A549 (cell line): Measurements from ENCODE around the gene FOXP1.

ENCODE experiments used
- CEBPB ChIP-seq, 2 experiments: fragments of >200 bp in 1 of 2; sonication (Bioruptor Twin) in 1 of 2; formaldehyde crosslinking in 1 of 2; IDR thresholded peaks; 2 replicates each; pipeline ENCODE4 v1.6.1; 2012 to 2016
- CHD2 ChIP-seq: fragments of 150-350 bp; IDR thresholded peaks from 2 replicates; pipeline ENCODE4 v1.6.1; 2014; ENCODE audit warnings: low read length; ENCODE audit not compliant: partially characterized antibody
- EP300 ChIP-seq, 2 experiments: fragments of >200 bp; sonication (Bioruptor Twin); formaldehyde crosslinking; IDR thresholded peaks; 2 replicates in 1 of 2; 3 replicates in 1 of 2; pipeline ENCODE4 v1.6.1; 2016 to 2017
- ESRRA ChIP-seq: fragments of 150-350 bp; IDR thresholded peaks from 2 replicates; pipeline ENCODE4 v1.6.1; 2014; ENCODE audit warnings: mild to moderate bottlenecking, low read length, borderline replicate concordance
- KDM5A ChIP-seq: fragments of 200-600 bp; sonication (generic); IDR thresholded peaks from 2 replicates; pipeline ENCODE4 v1.6.1; 2016; ENCODE audit warnings: antibody characterized with exemption, mild to moderate bottlenecking
- POLR2A ChIP-seq: IDR thresholded peaks from 2 replicates; pipeline ENCODE4 v1.6.1; 2012; ENCODE audit warnings: mild to moderate bottlenecking, low read length
- RAD21 ChIP-seq, 2 experiments: fragments of >200 bp in 1 of 2; sonication (Bioruptor Twin) in 1 of 2; formaldehyde crosslinking in 1 of 2; IDR thresholded peaks in 1 of 2; conservative IDR thresholded peaks in 1 of 2; 2 replicates in 1 of 2; 3 replicates in 1 of 2; pipeline ENCODE4 v1.6.1; 2012 to 2018; ENCODE audit warnings: inconsistent platforms in 1 of 2
- RCOR1 ChIP-seq: fragments of 150-350 bp; IDR thresholded peaks from 2 replicates; pipeline ENCODE4 v1.6.1; 2014; ENCODE audit warnings: antibody characterized with exemption, low read length, low read depth
- RNF2 ChIP-seq: fragments of 200-600 bp; sonication (generic); IDR thresholded peaks from 2 replicates; pipeline ENCODE4 v1.6.1; 2016; ENCODE audit warnings: low read depth, mild to moderate bottlenecking, antibody characterized with exemption, moderate library complexity, borderline replicate concordance
- ZNF302 ChIP-seq: fragments of 250-450 bp; sonication (Bioruptor Pico); IDR thresholded peaks from 2 replicates; pipeline ENCODE4 v1.9.0; 2021; ENCODE audit warnings: inconsistent platforms, mild to moderate bottlenecking, moderate library complexity
- TF ChIP-seq, protein P1 (sequence below): fragments of >200 bp; sonication (Bioruptor Twin); formaldehyde crosslinking; IDR thresholded peaks from 3 replicates; pipeline ENCODE4 v1.5.1; 2016
- TF ChIP-seq, protein P2 (sequence below): fragments of 450-650 bp; IDR thresholded peaks from 2 replicates; pipeline ENCODE4 v1.6.1; 2014; ENCODE audit warnings: antibody characterized with exemption
- TF ChIP-seq, protein P3 (sequence below): fragments of >200 bp; sonication (Bioruptor Twin); formaldehyde crosslinking; IDR thresholded peaks from 3 replicates; pipeline ENCODE4 v1.6.1; 2016
- TF ChIP-seq, protein P4 (sequence below): IDR thresholded peaks from 2 replicates; pipeline ENCODE4 v1.6.1; 2012

DNA sequence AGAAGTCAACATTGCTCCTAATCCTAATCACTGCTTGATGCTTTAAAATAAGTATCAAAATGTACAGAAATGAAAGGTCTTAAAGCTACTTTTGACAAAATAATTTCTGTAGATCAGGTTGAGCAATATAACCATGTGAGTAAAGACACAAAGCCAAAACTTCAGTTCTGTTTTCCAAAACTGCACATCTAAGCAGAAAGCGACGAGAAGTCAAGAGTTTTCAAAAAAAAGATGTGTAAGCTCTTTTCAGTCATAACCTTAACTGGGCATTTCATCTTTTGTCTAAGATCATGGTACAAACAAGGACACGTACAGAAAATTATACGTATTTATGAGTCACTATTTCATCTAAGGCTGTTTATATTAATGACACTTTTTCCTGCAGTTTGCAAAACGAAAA lies 608.8 kb downstream of the FOXP1 start:
- TF ChIP-seq, protein P1, sequence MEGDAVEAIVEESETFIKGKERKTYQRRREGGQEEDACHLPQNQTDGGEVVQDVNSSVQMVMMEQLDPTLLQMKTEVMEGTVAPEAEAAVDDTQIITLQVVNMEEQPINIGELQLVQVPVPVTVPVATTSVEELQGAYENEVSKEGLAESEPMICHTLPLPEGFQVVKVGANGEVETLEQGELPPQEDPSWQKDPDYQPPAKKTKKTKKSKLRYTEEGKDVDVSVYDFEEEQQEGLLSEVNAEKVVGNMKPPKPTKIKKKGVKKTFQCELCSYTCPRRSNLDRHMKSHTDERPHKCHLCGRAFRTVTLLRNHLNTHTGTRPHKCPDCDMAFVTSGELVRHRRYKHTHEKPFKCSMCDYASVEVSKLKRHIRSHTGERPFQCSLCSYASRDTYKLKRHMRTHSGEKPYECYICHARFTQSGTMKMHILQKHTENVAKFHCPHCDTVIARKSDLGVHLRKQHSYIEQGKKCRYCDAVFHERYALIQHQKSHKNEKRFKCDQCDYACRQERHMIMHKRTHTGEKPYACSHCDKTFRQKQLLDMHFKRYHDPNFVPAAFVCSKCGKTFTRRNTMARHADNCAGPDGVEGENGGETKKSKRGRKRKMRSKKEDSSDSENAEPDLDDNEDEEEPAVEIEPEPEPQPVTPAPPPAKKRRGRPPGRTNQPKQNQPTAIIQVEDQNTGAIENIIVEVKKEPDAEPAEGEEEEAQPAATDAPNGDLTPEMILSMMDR: no peak
- TF ChIP-seq ESRRA (no peak), RCOR1 (no peak), EP300 (IDR thresholded peaks at IDR 0.05) (no peak), KDM5A (no peak), CEBPB (IDR thresholded peaks at IDR 0.05) (no peak), CHD2 (no peak), POLR2A (no peak), RAD21 (conservative IDR thresholded peaks at IDR 0.05 in 1 of 2, IDR thresholded peaks at IDR 0.05 in 1 of 2) (no peak), ZNF302 (CRISPR knock-in tag) (no peak), RNF2 (no peak)
- TF ChIP-seq, protein P2, sequence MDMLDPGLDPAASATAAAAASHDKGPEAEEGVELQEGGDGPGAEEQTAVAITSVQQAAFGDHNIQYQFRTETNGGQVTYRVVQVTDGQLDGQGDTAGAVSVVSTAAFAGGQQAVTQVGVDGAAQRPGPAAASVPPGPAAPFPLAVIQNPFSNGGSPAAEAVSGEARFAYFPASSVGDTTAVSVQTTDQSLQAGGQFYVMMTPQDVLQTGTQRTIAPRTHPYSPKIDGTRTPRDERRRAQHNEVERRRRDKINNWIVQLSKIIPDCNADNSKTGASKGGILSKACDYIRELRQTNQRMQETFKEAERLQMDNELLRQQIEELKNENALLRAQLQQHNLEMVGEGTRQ: no peak
- TF ChIP-seq, protein P3, sequence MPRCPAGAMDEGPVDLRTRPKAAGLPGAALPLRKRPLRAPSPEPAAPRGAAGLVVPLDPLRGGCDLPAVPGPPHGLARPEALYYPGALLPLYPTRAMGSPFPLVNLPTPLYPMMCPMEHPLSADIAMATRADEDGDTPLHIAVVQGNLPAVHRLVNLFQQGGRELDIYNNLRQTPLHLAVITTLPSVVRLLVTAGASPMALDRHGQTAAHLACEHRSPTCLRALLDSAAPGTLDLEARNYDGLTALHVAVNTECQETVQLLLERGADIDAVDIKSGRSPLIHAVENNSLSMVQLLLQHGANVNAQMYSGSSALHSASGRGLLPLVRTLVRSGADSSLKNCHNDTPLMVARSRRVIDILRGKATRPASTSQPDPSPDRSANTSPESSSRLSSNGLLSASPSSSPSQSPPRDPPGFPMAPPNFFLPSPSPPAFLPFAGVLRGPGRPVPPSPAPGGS: no peak
- TF ChIP-seq, protein P4, sequence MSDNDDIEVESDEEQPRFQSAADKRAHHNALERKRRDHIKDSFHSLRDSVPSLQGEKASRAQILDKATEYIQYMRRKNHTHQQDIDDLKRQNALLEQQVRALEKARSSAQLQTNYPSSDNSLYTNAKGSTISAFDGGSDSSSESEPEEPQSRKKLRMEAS: no peak
